NCI-H2081 treated with DMSO at 0.1 percent for 48 hours (cell line): ENCODE data around the gene CNGA2.

ENCODE experiments used
- DNase-seq: peaks from one replicate; lab custom pipeline; 2025; lab: John Stamatoyannopoulos, UW

The CNGA2 gene

GRCh38 chrX:151711787-151712186 lies 22.8 kb upstream of the CNGA2 start:
- no peak for DNase-seq

GRCh38 chrX:151712253-151712652 lies 22.3 kb upstream of the CNGA2 start:
- no peak for DNase-seq

- no peak for DNase-seq
Measured at GRCh38 chrX:151713849-151714248, 20.7 kb upstream of the CNGA2 start.

- DNase-seq, result no peak
Measured at GRCh38 chrX:151714362-151714761, 20.2 kb upstream of the CNGA2 start.

- no peak for DNase-seq
Measured at GRCh38 chrX:151715752-151716151, 18.8 kb upstream of the CNGA2 start, which contains the start of gene FATE1. Gene FATE1, plus strand, starts transcription at chrX:151716035. Its CDS starts 85 bp downstream, at chrX:151716120.

- DNase-seq, result no peak
Measured at GRCh38 chrX:151722241-151722846, 12.2 kb upstream of the CNGA2 start.

- no peak for DNase-seq
Measured at GRCh38 chrX:151723156-151723760, 11.3 kb upstream of the CNGA2 start.

GRCh38 chrX:151724563-151725337 lies 9.8 kb upstream of the CNGA2 start:
- no peak for DNase-seq

GRCh38 chrX:151725338-151725614 lies 9.3 kb upstream of the CNGA2 start:
- DNase-seq, result no peak

- no peak for DNase-seq
Measured at GRCh38 chrX:151726751-151727150, 7.8 kb upstream of the CNGA2 start.

- DNase-seq, result no peak
Measured at GRCh38 chrX:151727346-151727745, 7.2 kb upstream of the CNGA2 start.

GRCh38 chrX:151729056-151729725 lies 5.4 kb upstream of the CNGA2 start:
- no peak for DNase-seq

GRCh38 chrX:151735219-151735618 lies 673 bp downstream of the CNGA2 start:
- no peak for DNase-seq

- DNase-seq, result no peak
Measured at GRCh38 chrX:151736685-151737084, 2.1 kb downstream of the CNGA2 start.

- no peak for DNase-seq
Measured at GRCh38 chrX:151737494-151737893, 2.9 kb downstream of the CNGA2 start.

GRCh38 chrX:151738751-151739150 lies 4.2 kb downstream of the CNGA2 start:
- no peak for DNase-seq

- no peak for DNase-seq
Measured at GRCh38 chrX:151741606-151742005, 7.1 kb downstream of the CNGA2 start.

GRCh38 chrX:151742311-151742710 lies 7.8 kb downstream of the CNGA2 start:
- DNase-seq, result no peak

- no peak for DNase-seq
Measured at GRCh38 chrX:151743651-151744470, 9.3 kb downstream of the CNGA2 start.

GRCh38 chrX:151745651-151746050 lies 11.1 kb downstream of the CNGA2 start:
- DNase-seq, result no peak

- DNase-seq, result no peak
Measured at GRCh38 chrX:151746502-151746901, 12.0 kb downstream of the CNGA2 start.

GRCh38 chrX:151750511-151750910 lies 16.0 kb downstream of the CNGA2 start:
- DNase-seq, result no peak
